Activated CD8-positive, alpha-beta memory T cell treated with anti-CD3 and anti-CD28 coated beads for 4 hours (primary cell): ENCODE measurements around the gene RPL22L1.
"Not testable (repeated sequence)": the region's sequence is repeated elsewhere in the genome, so short reads cannot be mapped to it uniquely, and the experiment has no call there.

Source experiments
- DNase-seq, 2 donors: peaks; one replicate each; pipeline ENCODE4 v3.0.0-alpha.2; 2020; ENCODE audit warnings: low read depth in 2 of 2

The RPL22L1 gene

DNA sequence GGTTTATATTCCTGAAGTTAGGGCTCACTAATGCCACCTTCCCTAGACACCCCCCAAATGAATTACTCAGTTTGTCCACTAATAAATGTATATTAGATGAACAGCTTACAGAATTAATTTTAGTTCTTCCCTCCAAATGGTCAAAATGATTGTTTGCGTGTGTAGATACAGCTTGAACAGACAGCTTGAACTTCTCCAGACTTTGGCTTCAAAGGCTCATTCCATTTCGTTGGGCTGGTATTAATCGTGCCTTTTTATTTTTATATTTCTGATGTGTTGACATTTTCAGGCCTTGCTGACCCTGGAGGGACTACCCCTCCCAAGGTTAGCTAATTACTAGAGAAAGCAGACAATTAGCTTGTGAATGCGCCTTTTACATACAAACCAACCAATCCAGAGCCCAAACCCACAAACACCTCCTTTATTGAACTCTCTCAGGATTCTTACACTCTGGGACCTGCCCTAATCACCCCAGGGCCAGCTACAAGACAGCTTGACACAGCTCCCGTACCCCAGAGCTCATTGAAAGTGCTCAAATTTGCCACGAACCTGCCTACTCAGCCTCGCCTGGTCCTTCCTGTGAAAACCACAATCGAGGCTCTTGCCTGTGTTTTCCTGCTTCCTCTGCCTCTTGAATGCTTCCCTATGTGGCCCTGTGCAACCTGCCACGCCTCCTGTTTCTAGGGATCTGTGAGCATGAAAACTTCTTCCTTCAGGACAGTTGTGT is 40.3 kb downstream of the RPL22L1 start:
- DNase-seq: no peak

- DNase-seq: no peak
These were observed 43.9 kb downstream of the RPL22L1 start for GRCh38 chr3:170826047-170826446.

- not testable (repeated sequence) for DNase-seq
These were observed 46.4 kb downstream of the RPL22L1 start for GRCh38 chr3:170823562-170823961.

GRCh38 chr3:170818325-170818724 is 51.7 kb downstream of the RPL22L1 start:
- DNase-seq: not testable (repeated sequence)

DNA sequence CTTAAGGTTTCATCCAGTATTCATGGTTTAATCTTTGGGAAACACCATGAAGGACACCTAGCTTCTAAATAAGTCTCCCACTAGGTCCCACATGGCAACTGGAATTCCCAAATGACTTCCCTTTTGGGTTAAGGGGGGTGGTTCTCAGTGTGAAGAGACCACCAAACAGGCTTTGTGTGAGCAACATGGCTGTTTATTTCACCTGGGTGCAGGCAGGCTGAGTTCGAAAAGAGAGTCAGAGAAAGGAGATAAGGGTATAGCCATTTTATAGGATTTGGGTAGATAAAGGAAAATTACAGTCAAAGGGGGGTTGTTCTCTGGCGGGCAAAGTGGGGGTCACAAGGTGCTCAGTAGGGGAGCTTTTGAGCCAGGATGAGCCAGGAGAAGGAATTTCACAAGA is 52.5 kb downstream of the RPL22L1 start:
- not testable (repeated sequence) for DNase-seq

GRCh38 chr3:170816841-170817240 is 53.2 kb downstream of the RPL22L1 start:
- no peak for DNase-seq

DNA sequence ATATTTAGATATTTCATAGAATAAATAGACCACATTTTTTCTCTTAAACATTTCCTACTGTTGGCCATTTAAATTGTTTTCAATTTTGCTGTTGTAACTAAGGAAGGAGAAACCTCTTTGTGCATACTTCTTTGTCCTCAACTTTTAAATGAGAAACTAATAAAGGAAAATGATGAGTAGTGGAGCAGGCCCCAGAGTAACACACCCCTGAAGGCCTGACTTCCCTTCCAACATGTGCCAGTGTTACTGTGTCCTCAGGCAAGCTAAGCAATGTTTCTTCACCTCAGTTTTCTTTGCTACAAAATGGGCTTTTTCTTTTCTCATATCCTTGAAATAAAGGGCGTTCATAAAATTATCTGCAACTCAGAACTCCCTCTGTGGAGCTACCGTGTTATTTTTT is 53.7 kb downstream of the RPL22L1 start:
- no peak for DNase-seq

- DNase-seq: no peak
These were observed 54.1 kb downstream of the RPL22L1 start for GRCh38 chr3:170815936-170816335.

DNA sequence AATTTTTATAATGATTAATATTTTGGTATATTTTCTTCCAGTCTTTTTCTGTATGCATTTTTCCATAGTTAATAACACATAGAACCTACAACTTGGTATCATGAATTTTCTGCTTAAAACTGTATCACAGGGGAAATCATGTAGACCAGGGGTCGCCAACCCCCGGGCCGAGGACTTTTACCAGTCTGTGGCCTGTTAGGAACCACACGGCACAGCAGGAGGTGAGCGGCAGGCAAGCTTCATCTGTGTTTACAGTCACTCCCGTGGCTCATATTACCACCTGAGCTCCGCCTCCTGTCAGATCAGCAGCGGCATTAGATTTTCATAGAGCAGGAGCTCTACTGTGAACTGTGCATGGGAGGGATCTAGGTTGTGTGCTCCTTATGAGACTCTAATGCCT is 54.7 kb downstream of the RPL22L1 start:
- no peak for DNase-seq
